HepG2 (cell line): ENCODE measurements around the gene C20orf204. TPM values are rescaled to one million over a fixed set of nuclear protein-coding genes. Genes with fewer than 3 reads are reported as not detected.

Experiments used
- ARID2 ChIP-seq: sonication (generic); formaldehyde crosslinking; IDR thresholded peaks from 2 replicates; pipeline ENCODE4 v1.8.1; 2022; ENCODE audit warnings: mild to moderate bottlenecking, missing genetic modification reagents, borderline replicate concordance
- MAFF ChIP-seq: IDR thresholded peaks from 2 replicates; pipeline ENCODE4 v1.6.1; 2011; ENCODE audit warnings: low read depth, low read length, improper control_type of control experiment
- MXI1 ChIP-seq: IDR thresholded peaks from 3 replicates; pipeline ENCODE4 v1.6.1; 2012; ENCODE audit warnings: low read depth, low read length, inconsistent platforms, borderline replicate concordance
- PAWR ChIP-seq: sonication (generic); formaldehyde crosslinking; IDR thresholded peaks from 2 replicates; pipeline ENCODE4 v1.4.0; 2020; ENCODE audit warnings: missing genetic modification reagents, mild to moderate bottlenecking, borderline replicate concordance
- POGZ ChIP-seq: sonication (generic); formaldehyde crosslinking; IDR thresholded peaks from 2 replicates; pipeline ENCODE4 v1.4.0; 2020; ENCODE audit warnings: mild to moderate bottlenecking, missing genetic modification reagents
- PPARG ChIP-seq: conservative IDR thresholded peaks from 2 replicates; pipeline ENCODE4 v1.6.1; 2016; ENCODE audit warnings: missing biosample characterization, missing genetic modification reagents
- ZBTB39 ChIP-seq: sonication (generic); formaldehyde crosslinking; IDR thresholded peaks from 2 replicates; pipeline ENCODE4 v1.5.0; 2020; ENCODE audit warnings: missing genetic modification reagents
- ZFP36L1 ChIP-seq: sonication (generic); formaldehyde crosslinking; IDR thresholded peaks from 2 replicates; pipeline ENCODE4 v1.8.0; 2022; ENCODE audit warnings: mild to moderate bottlenecking, missing genetic modification reagents, moderate library complexity
- ZFP90 ChIP-seq: sonication (generic); formaldehyde crosslinking; IDR thresholded peaks from 2 replicates; pipeline ENCODE4 v1.8.0; 2022; ENCODE audit warnings: missing genetic modification reagents, mild to moderate bottlenecking, inconsistent platforms, borderline replicate concordance
- ZGPAT ChIP-seq: IDR thresholded peaks from 2 replicates; pipeline ENCODE4 v1.6.1; 2016; ENCODE audit warnings: mild to moderate bottlenecking
- ZNF180 ChIP-seq: sonication (generic); formaldehyde crosslinking; IDR thresholded peaks from 2 replicates; pipeline ENCODE4 v1.4.0; 2020; ENCODE audit warnings: low read depth, missing genetic modification reagents, borderline replicate concordance
- ZNF350 ChIP-seq: sonication (generic); formaldehyde crosslinking; IDR thresholded peaks from 2 replicates; pipeline ENCODE4 v1.4.0; 2020; ENCODE audit warnings: mild to moderate bottlenecking, low read depth, missing genetic modification reagents, borderline replicate concordance
- ZNF354B ChIP-seq: sonication (generic); formaldehyde crosslinking; IDR thresholded peaks from 2 replicates; pipeline ENCODE4 v1.8.0; 2022; ENCODE audit warnings: mild to moderate bottlenecking, missing genetic modification reagents
- ZNF660 ChIP-seq: sonication (generic); formaldehyde crosslinking; IDR thresholded peaks from 2 replicates; pipeline ENCODE4 v1.5.1; 2020; ENCODE audit warnings: mild to moderate bottlenecking, low read depth, missing genetic modification reagents, borderline replicate concordance
- ZNF670 ChIP-seq: sonication (generic); formaldehyde crosslinking; IDR thresholded peaks from 2 replicates; pipeline ENCODE4 v1.8.0; 2022; ENCODE audit warnings: mild to moderate bottlenecking, missing genetic modification reagents, borderline replicate concordance
- ZNF878 ChIP-seq: sonication (generic); formaldehyde crosslinking; IDR thresholded peaks from 2 replicates; pipeline ENCODE4 v1.8.1; 2023; ENCODE audit warnings: mild to moderate bottlenecking, missing genetic modification reagents, moderate library complexity
- ZUFSP ChIP-seq: sonication (generic); formaldehyde crosslinking; IDR thresholded peaks from 2 replicates; pipeline ENCODE4 v1.9.0; 2021; ENCODE audit warnings: missing genetic modification reagents, mild to moderate bottlenecking, borderline replicate concordance
- polyA plus RNA-seq, 8 experiments: library from polyadenylated mRNA; depleted of rRNA in 3 of 8; stranded (reverse) in 7 of 8; unstranded in 1 of 8; fragments of >200 nt; fragmentation: Illumina TruSeq in 4 of 8; extraction: Trizol in 4 of 8; gene quantifications; 2 replicates each; pipeline versions ENCODE4 v1.2.1 to v1.2.3, GENCODE V29; 2011 to 2016; ENCODE audit warnings: low read depth in 4 of 8, missing spikeins in 1 of 8, mixed read lengths in 1 of 8; ENCODE audit not compliant: insufficient read depth in 1 of 8
- total RNA-seq, 5 experiments: library from RNA; depleted of rRNA; stranded (reverse); fragments of >200 nt; fragmentation: Illumina TruSeq; extraction: Trizol; gene quantifications; 2 replicates each; pipeline ENCODE4 v1.2.3, GENCODE V29; 2016; ENCODE audit warnings: low read depth in 1 of 5
- TF ChIP-seq, protein P1 (sequence below): sonication (generic); formaldehyde crosslinking; IDR thresholded peaks from 2 replicates; pipeline ENCODE4 v1.4.0; 2020; ENCODE audit warnings: mild to moderate bottlenecking, missing genetic modification reagents
- TF ChIP-seq, protein P2 (sequence below): sonication (generic); formaldehyde crosslinking; IDR thresholded peaks from 2 replicates; pipeline ENCODE4 v1.4.0; 2020; ENCODE audit warnings: missing genetic modification reagents
- TF ChIP-seq, protein P3 (sequence below): sonication (generic); formaldehyde crosslinking; IDR thresholded peaks from 2 replicates; pipeline ENCODE4 v1.5.1; 2020; ENCODE audit warnings: missing genetic modification reagents, mild to moderate bottlenecking, borderline replicate concordance

Gene C20orf204
- total and polyA plus RNA-seq, 2 of the 13 experiments (the other 11 are each of a cell fraction or from before 2014, with no cell fraction given) = 22.1 to 80.0 TPM

- TF ChIP-seq ZNF878 (no peak), MXI1 (no peak), MAFF (no peak), ARID2 (CRISPR knock-in tag) (no peak), ZNF670 (no peak), PAWR (no peak), ZNF180 (CRISPR knock-in tag) (no peak), ZNF660 (CRISPR knock-in tag) (0 out of 2 replicates have a peak, but pooled peaks have one; percentile 55), ZNF354B (no peak), PPARG (CRISPR knock-in tag) (no peak), ZBTB39 (CRISPR knock-in tag) (peak; percentile 21; the same call in 1 of the 2 replicates), ZFP36L1 (CRISPR knock-in tag) (0 out of 2 replicates have a peak, but pooled peaks have one; percentile 3), ZFP90 (CRISPR knock-in tag) (no peak), ZGPAT (CRISPR knock-in tag) (no peak), POGZ (peak; percentile 47), ZNF350 (CRISPR knock-in tag) (no peak), ZUFSP (CRISPR knock-in tag) (no peak)
- TF ChIP-seq, protein P1, sequence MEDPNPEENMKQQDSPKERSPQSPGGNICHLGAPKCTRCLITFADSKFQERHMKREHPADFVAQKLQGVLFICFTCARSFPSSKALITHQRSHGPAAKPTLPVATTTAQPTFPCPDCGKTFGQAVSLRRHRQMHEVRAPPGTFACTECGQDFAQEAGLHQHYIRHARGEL = peak; percentile 58; the same call in 1 of the 2 replicates
- TF ChIP-seq, protein P2, sequence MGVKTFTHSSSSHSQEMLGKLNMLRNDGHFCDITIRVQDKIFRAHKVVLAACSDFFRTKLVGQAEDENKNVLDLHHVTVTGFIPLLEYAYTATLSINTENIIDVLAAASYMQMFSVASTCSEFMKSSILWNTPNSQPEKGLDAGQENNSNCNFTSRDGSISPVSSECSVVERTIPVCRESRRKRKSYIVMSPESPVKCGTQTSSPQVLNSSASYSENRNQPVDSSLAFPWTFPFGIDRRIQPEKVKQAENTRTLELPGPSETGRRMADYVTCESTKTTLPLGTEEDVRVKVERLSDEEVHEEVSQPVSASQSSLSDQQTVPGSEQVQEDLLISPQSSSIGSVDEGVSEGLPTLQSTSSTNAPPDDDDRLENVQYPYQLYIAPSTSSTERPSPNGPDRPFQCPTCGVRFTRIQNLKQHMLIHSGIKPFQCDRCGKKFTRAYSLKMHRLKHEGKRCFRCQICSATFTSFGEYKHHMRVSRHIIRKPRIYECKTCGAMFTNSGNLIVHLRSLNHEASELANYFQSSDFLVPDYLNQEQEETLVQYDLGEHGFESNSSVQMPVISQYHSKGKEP (CRISPR knock-in tag) = no peak
- TF ChIP-seq, protein P3, sequence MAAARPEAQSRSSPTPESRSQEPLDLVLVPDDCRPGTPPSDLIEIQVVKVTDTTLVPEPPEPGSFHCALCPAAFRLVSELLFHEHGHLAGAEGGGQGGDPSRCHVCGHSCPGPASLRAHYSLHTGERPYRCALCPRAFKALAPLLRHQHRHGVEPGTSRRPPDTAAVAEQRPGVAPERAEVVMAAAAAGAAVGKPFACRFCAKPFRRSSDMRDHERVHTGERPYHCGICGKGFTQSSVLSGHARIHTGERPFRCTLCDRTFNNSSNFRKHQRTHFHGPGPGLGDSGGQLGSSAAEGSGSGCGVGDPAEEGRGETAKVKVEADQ (CRISPR knock-in tag) = no peak
These were observed 12.4 kb upstream of the C20orf204 start (continued) for GRCh38 chr20:64023361-64024140.
